Loucy (cell line): Measurements from ENCODE around the gene SLC17A7.

Source experiments
- EZH2phosphoT487 ChIP-seq: fragments of 200-600 bp; IDR thresholded peaks from 2 replicates; pipeline ENCODE4 v1.6.1; 2018; ENCODE audit warnings: antibody characterized with exemption, mild to moderate bottlenecking, moderate library complexity, borderline replicate concordance
- TF ChIP-seq, protein P1 (sequence below): fragments of 200-600 bp; sonication (generic); conservative IDR thresholded peaks from 2 replicates; pipeline ENCODE4 v1.5.1; 2014; ENCODE audit warnings: mild to moderate bottlenecking, antibody characterized with exemption, low read length

- TF ChIP-seq, protein P1, sequence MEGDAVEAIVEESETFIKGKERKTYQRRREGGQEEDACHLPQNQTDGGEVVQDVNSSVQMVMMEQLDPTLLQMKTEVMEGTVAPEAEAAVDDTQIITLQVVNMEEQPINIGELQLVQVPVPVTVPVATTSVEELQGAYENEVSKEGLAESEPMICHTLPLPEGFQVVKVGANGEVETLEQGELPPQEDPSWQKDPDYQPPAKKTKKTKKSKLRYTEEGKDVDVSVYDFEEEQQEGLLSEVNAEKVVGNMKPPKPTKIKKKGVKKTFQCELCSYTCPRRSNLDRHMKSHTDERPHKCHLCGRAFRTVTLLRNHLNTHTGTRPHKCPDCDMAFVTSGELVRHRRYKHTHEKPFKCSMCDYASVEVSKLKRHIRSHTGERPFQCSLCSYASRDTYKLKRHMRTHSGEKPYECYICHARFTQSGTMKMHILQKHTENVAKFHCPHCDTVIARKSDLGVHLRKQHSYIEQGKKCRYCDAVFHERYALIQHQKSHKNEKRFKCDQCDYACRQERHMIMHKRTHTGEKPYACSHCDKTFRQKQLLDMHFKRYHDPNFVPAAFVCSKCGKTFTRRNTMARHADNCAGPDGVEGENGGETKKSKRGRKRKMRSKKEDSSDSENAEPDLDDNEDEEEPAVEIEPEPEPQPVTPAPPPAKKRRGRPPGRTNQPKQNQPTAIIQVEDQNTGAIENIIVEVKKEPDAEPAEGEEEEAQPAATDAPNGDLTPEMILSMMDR, result no peak
- TF ChIP-seq EZH2phosphoT487, result no peak
Observed at GRCh38 chr19:49430172-49430677, 11.1 kb downstream of the SLC17A7 start.
